GM23338 (cell line): ENCODE data around the gene DGKH. TPM values are rescaled to one million over a fixed set of nuclear protein-coding genes. Genes with fewer than 3 reads are reported as not detected.

Experiments used
- EZH2phosphoT487 ChIP-seq: fragments of 200-600 bp; sonication (generic); IDR thresholded peaks from one replicate; pipeline ENCODE4 v1.8.1; 2018; ENCODE audit warnings: antibody characterized with exemption; ENCODE audit not compliant: unreplicated experiment
- JUNB ChIP-seq: IDR thresholded peaks from one replicate; pipeline ENCODE4 v1.6.1; 2016; ENCODE audit warnings: antibody characterized with exemption; ENCODE audit not compliant: unreplicated experiment
- NANOG ChIP-seq: IDR thresholded peaks from 2 replicates; pipeline ENCODE4 v1.6.1; 2016; ENCODE audit warnings: antibody characterized with exemption, borderline replicate concordance
- STAT1 ChIP-seq: IDR thresholded peaks from one replicate; pipeline ENCODE4 v1.6.1; 2016; ENCODE audit warnings: antibody characterized with exemption; ENCODE audit not compliant: unreplicated experiment
- ZNF331 ChIP-seq: fragments of 250-450 bp; sonication (Bioruptor Pico); IDR thresholded peaks from 2 replicates; pipeline ENCODE4 v1.5.0; 2020; ENCODE audit warnings: low read depth, mild to moderate bottlenecking, moderate library complexity
- polyA plus RNA-seq: library from polyadenylated mRNA; unstranded; fragments of >200 nt; fragmentation: Nextera tagmentation; extraction: Ambion mirVana; gene quantifications from 2 replicates; pipeline ENCODE4 v1.2.1, GENCODE V29; 2016
- total RNA-seq: library from RNA; depleted of rRNA; stranded (reverse); fragments of >200 nt; shearing (Covaris generic); gene quantifications from 2 replicates; pipeline ENCODE4 v1.2.3, GENCODE V29; 2014
- TF ChIP-seq, protein P1 (sequence below): fragments of 250-450 bp; sonication (Bioruptor Pico); IDR thresholded peaks from 2 replicates; pipeline ENCODE4 v1.5.0; 2020; ENCODE audit warnings: mild to moderate bottlenecking, moderate library complexity
- TF ChIP-seq, protein P2 (sequence below): IDR thresholded peaks from one replicate; pipeline ENCODE4 v1.6.1; 2018; ENCODE audit warnings: antibody characterized with exemption; ENCODE audit not compliant: unreplicated experiment
- TF ChIP-seq, protein P3 (sequence below), 2 experiments: fragments of 200-600 bp in 1 of 2; sonication (generic) in 1 of 2; conservative IDR thresholded peaks; 2 replicates each; pipeline versions ENCODE4 v1.5.1 to v1.6.1; 2016 to 2017; ENCODE audit warnings: antibody characterized with exemption in 2 of 2, low read depth in 2 of 2, mild to moderate bottlenecking in 2 of 2, moderate library complexity in 1 of 2
- TF ChIP-seq, protein P4 (sequence below): IDR thresholded peaks from 2 replicates; pipeline ENCODE4 v1.6.1; 2016; ENCODE audit warnings: antibody characterized with exemption

DGKH gene
- total and polyA plus RNA-seq, 2 experiments from 2014 or later = 2.1 to 7.5 TPM

DNA sequence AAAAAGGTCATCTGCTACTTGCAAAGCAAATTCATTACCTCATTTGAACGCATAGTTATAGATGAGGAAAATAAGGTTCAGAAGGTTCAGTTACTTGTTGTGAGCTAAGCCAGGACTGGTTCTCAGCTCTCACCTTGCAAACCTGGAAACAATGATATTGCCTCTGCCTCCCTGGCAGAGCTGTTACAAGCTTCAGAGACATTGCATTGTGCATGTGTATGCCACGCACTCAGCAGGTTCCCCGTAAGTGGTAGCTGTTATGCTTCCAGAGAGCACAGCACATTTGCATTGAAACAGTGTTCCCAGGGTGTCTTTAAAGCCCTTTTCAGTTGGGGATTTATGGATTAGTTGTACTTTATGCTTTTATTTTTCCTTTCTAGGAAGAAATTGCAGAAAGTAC is 80.6 kb downstream of the DGKH start (continued):
- TF ChIP-seq, protein P1, sequence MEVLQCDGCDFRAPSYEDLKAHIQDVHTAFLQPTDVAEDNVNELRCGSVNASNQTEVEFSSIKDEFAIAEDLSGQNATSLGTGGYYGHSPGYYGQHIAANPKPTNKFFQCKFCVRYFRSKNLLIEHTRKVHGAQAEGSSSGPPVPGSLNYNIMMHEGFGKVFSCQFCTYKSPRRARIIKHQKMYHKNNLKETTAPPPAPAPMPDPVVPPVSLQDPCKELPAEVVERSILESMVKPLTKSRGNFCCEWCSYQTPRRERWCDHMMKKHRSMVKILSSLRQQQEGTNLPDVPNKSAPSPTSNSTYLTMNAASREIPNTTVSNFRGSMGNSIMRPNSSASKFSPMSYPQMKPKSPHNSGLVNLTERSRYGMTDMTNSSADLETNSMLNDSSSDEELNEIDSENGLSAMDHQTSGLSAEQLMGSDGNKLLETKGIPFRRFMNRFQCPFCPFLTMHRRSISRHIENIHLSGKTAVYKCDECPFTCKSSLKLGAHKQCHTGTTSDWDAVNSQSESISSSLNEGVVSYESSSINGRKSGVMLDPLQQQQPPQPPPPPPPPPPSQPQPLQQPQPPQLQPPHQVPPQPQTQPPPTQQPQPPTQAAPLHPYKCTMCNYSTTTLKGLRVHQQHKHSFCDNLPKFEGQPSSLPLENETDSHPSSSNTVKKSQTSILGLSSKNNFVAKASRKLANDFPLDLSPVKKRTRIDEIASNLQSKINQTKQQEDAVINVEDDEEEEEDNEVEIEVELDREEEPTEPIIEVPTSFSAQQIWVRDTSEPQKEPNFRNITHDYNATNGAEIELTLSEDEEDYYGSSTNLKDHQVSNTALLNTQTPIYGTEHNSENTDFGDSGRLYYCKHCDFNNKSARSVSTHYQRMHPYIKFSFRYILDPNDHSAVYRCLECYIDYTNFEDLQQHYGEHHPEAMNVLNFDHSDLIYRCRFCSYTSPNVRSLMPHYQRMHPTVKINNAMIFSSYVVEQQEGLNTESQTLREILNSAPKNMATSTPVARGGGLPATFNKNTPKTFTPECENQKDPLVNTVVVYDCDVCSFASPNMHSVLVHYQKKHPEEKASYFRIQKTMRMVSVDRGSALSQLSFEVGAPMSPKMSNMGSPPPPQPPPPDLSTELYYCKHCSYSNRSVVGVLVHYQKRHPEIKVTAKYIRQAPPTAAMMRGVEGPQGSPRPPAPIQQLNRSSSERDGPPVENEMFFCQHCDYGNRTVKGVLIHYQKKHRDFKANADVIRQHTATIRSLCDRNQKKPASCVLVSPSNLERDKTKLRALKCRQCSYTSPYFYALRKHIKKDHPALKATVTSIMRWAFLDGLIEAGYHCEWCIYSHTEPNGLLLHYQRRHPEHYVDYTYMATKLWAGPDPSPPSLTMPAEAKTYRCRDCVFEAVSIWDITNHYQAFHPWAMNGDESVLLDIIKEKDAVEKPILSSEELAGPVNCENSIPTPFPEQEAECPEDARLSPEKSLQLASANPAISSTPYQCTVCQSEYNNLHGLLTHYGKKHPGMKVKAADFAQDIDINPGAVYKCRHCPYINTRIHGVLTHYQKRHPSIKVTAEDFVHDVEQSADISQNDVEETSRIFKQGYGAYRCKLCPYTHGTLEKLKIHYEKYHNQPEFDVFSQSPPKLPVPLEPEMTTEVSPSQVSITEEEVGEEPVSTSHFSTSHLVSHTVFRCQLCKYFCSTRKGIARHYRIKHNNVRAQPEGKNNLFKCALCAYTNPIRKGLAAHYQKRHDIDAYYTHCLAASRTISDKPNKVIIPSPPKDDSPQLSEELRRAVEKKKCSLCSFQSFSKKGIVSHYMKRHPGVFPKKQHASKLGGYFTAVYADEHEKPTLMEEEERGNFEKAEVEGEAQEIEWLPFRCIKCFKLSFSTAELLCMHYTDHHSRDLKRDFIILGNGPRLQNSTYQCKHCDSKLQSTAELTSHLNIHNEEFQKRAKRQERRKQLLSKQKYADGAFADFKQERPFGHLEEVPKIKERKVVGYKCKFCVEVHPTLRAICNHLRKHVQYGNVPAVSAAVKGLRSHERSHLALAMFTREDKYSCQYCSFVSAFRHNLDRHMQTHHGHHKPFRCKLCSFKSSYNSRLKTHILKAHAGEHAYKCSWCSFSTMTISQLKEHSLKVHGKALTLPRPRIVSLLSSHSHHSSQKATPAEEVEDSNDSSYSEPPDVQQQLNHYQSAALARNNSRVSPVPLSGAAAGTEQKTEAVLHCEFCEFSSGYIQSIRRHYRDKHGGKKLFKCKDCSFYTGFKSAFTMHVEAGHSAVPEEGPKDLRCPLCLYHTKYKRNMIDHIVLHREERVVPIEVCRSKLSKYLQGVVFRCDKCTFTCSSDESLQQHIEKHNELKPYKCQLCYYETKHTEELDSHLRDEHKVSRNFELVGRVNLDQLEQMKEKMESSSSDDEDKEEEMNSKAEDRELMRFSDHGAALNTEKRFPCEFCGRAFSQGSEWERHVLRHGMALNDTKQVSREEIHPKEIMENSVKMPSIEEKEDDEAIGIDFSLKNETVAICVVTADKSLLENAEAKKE (CRISPR knock-in tag) = no peak
- TF ChIP-seq JUNB (no peak), ZNF331 (CRISPR knock-in tag) (no peak), STAT1 (no peak), EZH2phosphoT487 (no peak), NANOG (no peak)
- TF ChIP-seq, protein P2, sequence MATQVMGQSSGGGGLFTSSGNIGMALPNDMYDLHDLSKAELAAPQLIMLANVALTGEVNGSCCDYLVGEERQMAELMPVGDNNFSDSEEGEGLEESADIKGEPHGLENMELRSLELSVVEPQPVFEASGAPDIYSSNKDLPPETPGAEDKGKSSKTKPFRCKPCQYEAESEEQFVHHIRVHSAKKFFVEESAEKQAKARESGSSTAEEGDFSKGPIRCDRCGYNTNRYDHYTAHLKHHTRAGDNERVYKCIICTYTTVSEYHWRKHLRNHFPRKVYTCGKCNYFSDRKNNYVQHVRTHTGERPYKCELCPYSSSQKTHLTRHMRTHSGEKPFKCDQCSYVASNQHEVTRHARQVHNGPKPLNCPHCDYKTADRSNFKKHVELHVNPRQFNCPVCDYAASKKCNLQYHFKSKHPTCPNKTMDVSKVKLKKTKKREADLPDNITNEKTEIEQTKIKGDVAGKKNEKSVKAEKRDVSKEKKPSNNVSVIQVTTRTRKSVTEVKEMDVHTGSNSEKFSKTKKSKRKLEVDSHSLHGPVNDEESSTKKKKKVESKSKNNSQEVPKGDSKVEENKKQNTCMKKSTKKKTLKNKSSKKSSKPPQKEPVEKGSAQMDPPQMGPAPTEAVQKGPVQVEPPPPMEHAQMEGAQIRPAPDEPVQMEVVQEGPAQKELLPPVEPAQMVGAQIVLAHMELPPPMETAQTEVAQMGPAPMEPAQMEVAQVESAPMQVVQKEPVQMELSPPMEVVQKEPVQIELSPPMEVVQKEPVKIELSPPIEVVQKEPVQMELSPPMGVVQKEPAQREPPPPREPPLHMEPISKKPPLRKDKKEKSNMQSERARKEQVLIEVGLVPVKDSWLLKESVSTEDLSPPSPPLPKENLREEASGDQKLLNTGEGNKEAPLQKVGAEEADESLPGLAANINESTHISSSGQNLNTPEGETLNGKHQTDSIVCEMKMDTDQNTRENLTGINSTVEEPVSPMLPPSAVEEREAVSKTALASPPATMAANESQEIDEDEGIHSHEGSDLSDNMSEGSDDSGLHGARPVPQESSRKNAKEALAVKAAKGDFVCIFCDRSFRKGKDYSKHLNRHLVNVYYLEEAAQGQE = no peak
- TF ChIP-seq, protein P3, sequence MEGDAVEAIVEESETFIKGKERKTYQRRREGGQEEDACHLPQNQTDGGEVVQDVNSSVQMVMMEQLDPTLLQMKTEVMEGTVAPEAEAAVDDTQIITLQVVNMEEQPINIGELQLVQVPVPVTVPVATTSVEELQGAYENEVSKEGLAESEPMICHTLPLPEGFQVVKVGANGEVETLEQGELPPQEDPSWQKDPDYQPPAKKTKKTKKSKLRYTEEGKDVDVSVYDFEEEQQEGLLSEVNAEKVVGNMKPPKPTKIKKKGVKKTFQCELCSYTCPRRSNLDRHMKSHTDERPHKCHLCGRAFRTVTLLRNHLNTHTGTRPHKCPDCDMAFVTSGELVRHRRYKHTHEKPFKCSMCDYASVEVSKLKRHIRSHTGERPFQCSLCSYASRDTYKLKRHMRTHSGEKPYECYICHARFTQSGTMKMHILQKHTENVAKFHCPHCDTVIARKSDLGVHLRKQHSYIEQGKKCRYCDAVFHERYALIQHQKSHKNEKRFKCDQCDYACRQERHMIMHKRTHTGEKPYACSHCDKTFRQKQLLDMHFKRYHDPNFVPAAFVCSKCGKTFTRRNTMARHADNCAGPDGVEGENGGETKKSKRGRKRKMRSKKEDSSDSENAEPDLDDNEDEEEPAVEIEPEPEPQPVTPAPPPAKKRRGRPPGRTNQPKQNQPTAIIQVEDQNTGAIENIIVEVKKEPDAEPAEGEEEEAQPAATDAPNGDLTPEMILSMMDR (conservative IDR thresholded peaks at IDR 0.05; ENCODE audit: low read depth in 2 of 2) = no peak
- TF ChIP-seq, protein P4, sequence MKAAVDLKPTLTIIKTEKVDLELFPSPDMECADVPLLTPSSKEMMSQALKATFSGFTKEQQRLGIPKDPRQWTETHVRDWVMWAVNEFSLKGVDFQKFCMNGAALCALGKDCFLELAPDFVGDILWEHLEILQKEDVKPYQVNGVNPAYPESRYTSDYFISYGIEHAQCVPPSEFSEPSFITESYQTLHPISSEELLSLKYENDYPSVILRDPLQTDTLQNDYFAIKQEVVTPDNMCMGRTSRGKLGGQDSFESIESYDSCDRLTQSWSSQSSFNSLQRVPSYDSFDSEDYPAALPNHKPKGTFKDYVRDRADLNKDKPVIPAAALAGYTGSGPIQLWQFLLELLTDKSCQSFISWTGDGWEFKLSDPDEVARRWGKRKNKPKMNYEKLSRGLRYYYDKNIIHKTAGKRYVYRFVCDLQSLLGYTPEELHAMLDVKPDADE = no peak
